HG02973 (cell line): Measurements from ENCODE around the gene BTG2.
A peak's percentile ranks its signal among the peaks of the same experiment; 100 is the strongest.

Source experiments
- ATAC-seq: cut with Tn5 transposase; IDR thresholded peaks from one replicate; pipeline ENCODE4 v1.9.1; 2021; ENCODE audit warnings: moderate library complexity; ENCODE audit not compliant: unreplicated experiment

The BTG2 gene

GRCh38 chr1:203276408-203276807 lies 28.9 kb upstream of the BTG2 start:
- no peak for ATAC-seq

GRCh38 chr1:203276916-203277545 lies 28.3 kb upstream of the BTG2 start:
- no peak for ATAC-seq

GRCh38 chr1:203278082-203278884 lies 27.0 kb upstream of the BTG2 start:
- ATAC-seq, result no peak

- ATAC-seq, result no peak
These were observed 26.4 kb upstream of the BTG2 start for GRCh38 chr1:203278885-203279406.

GRCh38 chr1:203280061-203280460 lies 25.3 kb upstream of the BTG2 start:
- no peak for ATAC-seq

GRCh38 chr1:203281033-203281432 lies 24.3 kb upstream of the BTG2 start:
- ATAC-seq, result no peak

GRCh38 chr1:203281851-203282661 lies 23.3 kb upstream of the BTG2 start:
- no peak for ATAC-seq

- no peak for ATAC-seq
These were observed 22.4 kb upstream of the BTG2 start for GRCh38 chr1:203282720-203283542.

- ATAC-seq, result no peak
These were observed 21.7 kb upstream of the BTG2 start for GRCh38 chr1:203283597-203283996.

- ATAC-seq, result no peak
These were observed 20.8 kb upstream of the BTG2 start for GRCh38 chr1:203284411-203285123.

GRCh38 chr1:203286161-203286984 lies 18.9 kb upstream of the BTG2 start:
- no peak for ATAC-seq

- ATAC-seq, result peak; percentile 41
These were observed 18.0 kb upstream of the BTG2 start for GRCh38 chr1:203287109-203287893.

GRCh38 chr1:203287898-203288297 lies 17.4 kb upstream of the BTG2 start:
- ATAC-seq, result no peak

GRCh38 chr1:203288400-203288799 lies 16.9 kb upstream of the BTG2 start:
- ATAC-seq, result no peak

- peak; percentile 47 for ATAC-seq
These were observed 15.9 kb upstream of the BTG2 start for GRCh38 chr1:203289281-203289981.

GRCh38 chr1:203289982-203290260 lies 15.4 kb upstream of the BTG2 start:
- ATAC-seq, result no peak

GRCh38 chr1:203290261-203291089 lies 14.8 kb upstream of the BTG2 start:
- peak; percentile 36 for ATAC-seq
